Keratinocyte (primary cell): ENCODE measurements around the gene SNX2.

Experiments
- CTCF ChIP-seq, 3 experiments: IDR thresholded peaks in 1 of 3; conservative IDR thresholded peaks in 1 of 3; optimal IDR thresholded peaks in 1 of 3; 2 replicates in 2 of 3; 3 replicates in 1 of 3; pipeline versions ENCODE3 to v1.5.1; 2011; ENCODE audit warnings: low read length in 3 of 3, mild to moderate bottlenecking in 3 of 3, moderate library complexity in 2 of 3, control low read depth in 1 of 3, inconsistent platforms in 1 of 3; ENCODE audit not compliant: insufficient read depth in 2 of 3; ENCODE audit errors: extremely low read depth in 1 of 3
- EZH2 ChIP-seq: IDR thresholded peaks from one replicate; pipeline ENCODE4 v1.6.1; 2012; ENCODE audit warnings: inconsistent platforms, mild to moderate bottlenecking, low read length, moderate library complexity

DNA sequence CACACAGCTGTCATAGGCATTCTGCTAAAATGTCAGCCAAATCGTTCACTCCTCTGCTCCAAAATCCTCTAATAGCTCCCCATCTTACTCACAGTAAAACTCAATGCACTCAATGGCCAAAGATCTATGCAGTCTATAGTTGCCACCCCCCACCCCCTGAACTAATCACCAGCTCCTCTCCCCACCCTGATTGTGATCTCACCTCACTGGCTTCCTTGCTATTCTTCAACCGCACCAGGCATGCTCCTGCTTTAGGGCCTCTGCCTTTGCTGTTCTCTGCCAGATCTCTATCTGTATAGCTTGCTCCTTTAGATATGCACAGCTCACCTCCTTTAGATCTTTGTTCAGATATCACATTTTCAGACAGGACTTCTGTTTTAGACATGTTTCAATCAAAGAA lies 33.2 kb upstream of the SNX2 start:
- no peak for TF ChIP-seq CTCF (optimal IDR thresholded peaks at IDR 0.05 in 1 of 3, IDR thresholded peaks at IDR 0.05 in 1 of 3, conservative IDR thresholded peaks at IDR 0.05 in 1 of 3; ENCODE audit: extremely low read depth in 1 of 3, insufficient read depth in 2 of 3, low read length in 3 of 3)
- TF ChIP-seq EZH2, result no peak
